NB4 (cell line): Measurements from ENCODE around the gene KAT7.

Experiments
- MYC ChIP-seq: IDR thresholded peaks from 2 replicates; pipeline ENCODE4 v1.6.1; 2011; ENCODE audit warnings: low read depth, low read length
- POLR2A ChIP-seq: IDR thresholded peaks from 2 replicates; pipeline ENCODE4 v1.6.1; 2011; ENCODE audit warnings: mild to moderate bottlenecking; ENCODE audit not compliant: insufficient read length; ENCODE audit errors: extremely low read depth
- TF ChIP-seq, protein P1 (sequence below): IDR thresholded peaks from one replicate; pipeline ENCODE4 v1.5.1; 2012; ENCODE audit warnings: low read depth, low read length
- TF ChIP-seq, protein P2 (sequence below): IDR thresholded peaks from 2 replicates; pipeline ENCODE4 v1.6.1; 2011; ENCODE audit warnings: low read depth, low read length

DNA sequence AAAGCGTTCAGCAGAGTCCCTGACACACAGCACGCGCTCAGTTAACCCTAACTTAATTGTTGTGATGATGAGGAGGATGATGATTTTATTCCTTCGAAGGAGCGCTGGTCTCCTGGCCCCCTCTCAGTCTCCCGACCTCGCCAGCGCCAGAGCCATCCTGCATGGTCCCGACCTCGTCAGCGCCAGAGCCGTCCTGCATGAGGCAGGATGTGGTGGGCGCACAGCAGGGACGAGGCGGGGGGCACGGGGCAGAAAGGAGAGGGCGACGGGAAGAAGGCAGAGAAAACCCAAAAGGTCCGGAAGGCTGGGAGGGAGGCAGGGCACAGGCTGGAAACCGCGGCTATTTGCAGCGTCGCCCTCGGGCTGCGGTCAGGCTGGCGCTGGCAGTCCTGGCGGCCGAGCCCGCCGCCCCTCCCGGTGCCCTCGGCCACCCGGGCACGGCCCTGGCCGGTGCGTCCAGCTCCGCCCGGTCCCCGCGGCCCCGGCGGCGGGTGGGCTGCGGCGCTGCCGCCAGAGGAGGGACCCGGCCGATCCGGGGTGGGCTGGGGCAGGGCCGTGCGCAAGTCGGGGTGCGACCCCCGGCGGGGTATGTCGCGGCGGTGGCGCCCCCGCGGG lies 62.4 kb downstream of the KAT7 start:
- TF ChIP-seq, protein P1, sequence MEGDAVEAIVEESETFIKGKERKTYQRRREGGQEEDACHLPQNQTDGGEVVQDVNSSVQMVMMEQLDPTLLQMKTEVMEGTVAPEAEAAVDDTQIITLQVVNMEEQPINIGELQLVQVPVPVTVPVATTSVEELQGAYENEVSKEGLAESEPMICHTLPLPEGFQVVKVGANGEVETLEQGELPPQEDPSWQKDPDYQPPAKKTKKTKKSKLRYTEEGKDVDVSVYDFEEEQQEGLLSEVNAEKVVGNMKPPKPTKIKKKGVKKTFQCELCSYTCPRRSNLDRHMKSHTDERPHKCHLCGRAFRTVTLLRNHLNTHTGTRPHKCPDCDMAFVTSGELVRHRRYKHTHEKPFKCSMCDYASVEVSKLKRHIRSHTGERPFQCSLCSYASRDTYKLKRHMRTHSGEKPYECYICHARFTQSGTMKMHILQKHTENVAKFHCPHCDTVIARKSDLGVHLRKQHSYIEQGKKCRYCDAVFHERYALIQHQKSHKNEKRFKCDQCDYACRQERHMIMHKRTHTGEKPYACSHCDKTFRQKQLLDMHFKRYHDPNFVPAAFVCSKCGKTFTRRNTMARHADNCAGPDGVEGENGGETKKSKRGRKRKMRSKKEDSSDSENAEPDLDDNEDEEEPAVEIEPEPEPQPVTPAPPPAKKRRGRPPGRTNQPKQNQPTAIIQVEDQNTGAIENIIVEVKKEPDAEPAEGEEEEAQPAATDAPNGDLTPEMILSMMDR, result no peak
- TF ChIP-seq POLR2A (no peak), MYC (no peak; the same call in 1 of the 2 replicates)
- TF ChIP-seq, protein P2, sequence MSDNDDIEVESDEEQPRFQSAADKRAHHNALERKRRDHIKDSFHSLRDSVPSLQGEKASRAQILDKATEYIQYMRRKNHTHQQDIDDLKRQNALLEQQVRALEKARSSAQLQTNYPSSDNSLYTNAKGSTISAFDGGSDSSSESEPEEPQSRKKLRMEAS, result 0 out of 2 replicates have a peak, but pooled peaks have one; percentile 6
